Left lung (tissue), 10 donors: ENCODE measurements around the gene PKP4. TPM values are rescaled to one million over a fixed set of nuclear protein-coding genes. Genes with fewer than 3 reads are reported as not detected.

Source experiments
- ATAC-seq: fragments of 200-7000 bp; cut with Tn5 transposase; one replicate; pipeline ENCODE4 v1.9.1; 2020; ENCODE audit warnings: moderate library complexity
- DNase-seq, 4 donors: peaks; one replicate each; pipeline ENCODE4 v3.0.0-alpha.2; 2013 to 2020
- H3K27ac ChIP-seq, 2 donors: fragments of 200-600 bp; sonication (generic) in 1 of 2; one replicate each; pipeline versions ENCODE4 v1.5.0 to v1.8.0; 2020 to 2021
- H3K27me3 ChIP-seq, 2 donors: fragments of 200-600 bp; sonication (generic) in 1 of 2; one replicate each; pipeline versions ENCODE4 v1.5.0 to v1.8.0; 2020 to 2021
- H3K36me3 ChIP-seq, 2 donors: fragments of 200-600 bp; sonication (generic) in 1 of 2; one replicate each; pipeline versions ENCODE4 v1.5.0 to v1.8.0; 2020 to 2021
- H3K4me1 ChIP-seq, 2 donors: fragments of 200-600 bp; one replicate each; pipeline ENCODE4 v1.8.0; 2021
- H3K4me3 ChIP-seq, 2 donors: fragments of 200-600 bp; sonication (generic) in 1 of 2; one replicate each; pipeline versions ENCODE4 v1.5.0 to v1.8.0; 2020 to 2021; ENCODE audit warnings: mild to moderate bottlenecking in 1 of 2
- H3K9me3 ChIP-seq, 2 donors: fragments of 200-600 bp; sonication (generic) in 1 of 2; one replicate each; pipeline versions ENCODE4 v1.5.0 to v1.8.0; 2020 to 2021
- intact Hi-C, 2 donors: fragments of 100-400 bp; cut with DNase I; formaldehyde crosslinking; loops; one replicate each; pipeline versions ENCODE4 v1.11.2 to v1.14.2; 2022
- polyA plus RNA-seq, 6 donors: library from polyadenylated mRNA; unstranded; fragments of 120-200 nt; gene quantifications; one replicate each; pipeline ENCODE4 v1.2.1, GENCODE V29; 2013; ENCODE audit not compliant: insufficient read length in 6 of 6
- total RNA-seq, 2 donors: library from RNA; stranded (reverse); fragmentation: NEBNext Ultra II Directional; extraction: Animal tissue kit (Norgen Biotek cat#: 25700); gene quantifications; one replicate each; pipeline ENCODE4 v1.2.1, GENCODE V29; 2021
- TF ChIP-seq, protein P1 (sequence below), 2 donors: fragments of 200-600 bp; sonication (generic) in 1 of 2; IDR thresholded peaks; one replicate each; pipeline versions ENCODE4 v1.5.0 to v1.8.0; 2021; ENCODE audit warnings: antibody characterized with exemption in 2 of 2
- donor health status: DM: no; HTN: yes; CAD: no.
- donor health status: DM: no; HTN: no; CAD: no.

PKP4 gene
- total and polyA plus RNA-seq, 8 donors, result 48.3 to 129 (median 110) TPM

DNA sequence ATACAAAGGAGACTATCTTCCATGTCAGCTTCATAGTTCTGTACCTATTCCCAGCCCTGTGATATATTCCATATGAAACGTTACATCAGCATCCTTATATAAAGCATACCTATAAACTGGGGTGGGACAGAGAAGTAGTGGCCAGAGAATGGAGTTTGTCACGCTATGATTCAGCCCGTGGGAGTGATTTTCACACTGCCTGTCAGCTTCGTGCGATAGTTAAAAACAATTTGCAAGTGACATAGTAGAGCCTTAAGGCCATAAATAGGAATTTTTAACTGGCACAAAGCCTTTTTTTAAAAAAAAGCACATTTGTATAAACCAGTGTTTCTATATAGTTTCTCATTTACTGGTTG, 30.2 kb downstream of the PKP4 start:
- TF ChIP-seq, protein P1, sequence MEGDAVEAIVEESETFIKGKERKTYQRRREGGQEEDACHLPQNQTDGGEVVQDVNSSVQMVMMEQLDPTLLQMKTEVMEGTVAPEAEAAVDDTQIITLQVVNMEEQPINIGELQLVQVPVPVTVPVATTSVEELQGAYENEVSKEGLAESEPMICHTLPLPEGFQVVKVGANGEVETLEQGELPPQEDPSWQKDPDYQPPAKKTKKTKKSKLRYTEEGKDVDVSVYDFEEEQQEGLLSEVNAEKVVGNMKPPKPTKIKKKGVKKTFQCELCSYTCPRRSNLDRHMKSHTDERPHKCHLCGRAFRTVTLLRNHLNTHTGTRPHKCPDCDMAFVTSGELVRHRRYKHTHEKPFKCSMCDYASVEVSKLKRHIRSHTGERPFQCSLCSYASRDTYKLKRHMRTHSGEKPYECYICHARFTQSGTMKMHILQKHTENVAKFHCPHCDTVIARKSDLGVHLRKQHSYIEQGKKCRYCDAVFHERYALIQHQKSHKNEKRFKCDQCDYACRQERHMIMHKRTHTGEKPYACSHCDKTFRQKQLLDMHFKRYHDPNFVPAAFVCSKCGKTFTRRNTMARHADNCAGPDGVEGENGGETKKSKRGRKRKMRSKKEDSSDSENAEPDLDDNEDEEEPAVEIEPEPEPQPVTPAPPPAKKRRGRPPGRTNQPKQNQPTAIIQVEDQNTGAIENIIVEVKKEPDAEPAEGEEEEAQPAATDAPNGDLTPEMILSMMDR (IDR thresholded peaks at IDR 0.05), result no peak
- no peak for ATAC-seq
- intact Hi-C loops, result no loop called here

DNA sequence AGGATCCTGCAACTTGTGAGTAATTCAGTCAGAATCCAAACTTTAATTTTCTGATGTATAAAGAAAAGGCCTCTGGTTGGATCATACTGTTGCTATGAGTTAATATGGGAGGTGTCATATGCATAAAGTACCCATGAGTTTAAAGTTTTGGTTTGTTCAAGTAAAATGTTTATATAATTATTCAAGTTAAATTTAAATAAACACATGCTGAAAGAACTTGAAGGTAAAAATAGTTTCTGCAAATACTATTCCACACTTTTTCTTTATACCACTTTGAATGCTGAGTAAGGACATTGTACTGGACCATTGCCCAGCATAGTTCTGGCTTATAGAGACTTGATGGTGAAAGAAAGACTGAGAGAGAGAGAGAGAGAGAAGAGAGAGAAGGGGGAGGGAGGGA, 30.7 kb downstream of the PKP4 start:
- H3K36me3 ChIP-seq, result no peaks in the 10 kb centered on the region
- H3K9me3 ChIP-seq, result no peaks in the 10 kb centered on the region
- TF ChIP-seq, protein P1 (IDR thresholded peaks at IDR 0.05), result no peak
- ATAC-seq (peak; percentile 37), DNase-seq (peak in 2 of 4 donors; percentile 62 to 75)
- intact Hi-C loops, result no loop called here
- no peaks in the 10 kb centered on the region for H3K27me3 ChIP-seq
- no peak overlapping the region for H3K4me3 ChIP-seq
- H3K27ac ChIP-seq, result no peak overlapping the region
- peaks cover 3 to 22% of the 10 kb centered on the region in 2 donors for H3K4me1 ChIP-seq

More for the DNA sequence above, 30.2 kb downstream of the PKP4 start:
- Histone ChIP-seq H3K36me3 (no peaks in the 10 kb centered on the region), H3K4me1 (peaks cover 3 to 22% of the 10 kb centered on the region in 2 donors), H3K27ac (no peak overlapping the region), H3K27me3 (no peaks in the 10 kb centered on the region), H3K9me3 (no peaks in the 10 kb centered on the region), H3K4me3 (no peak overlapping the region)
- DNase-seq, result no peak

DNA sequence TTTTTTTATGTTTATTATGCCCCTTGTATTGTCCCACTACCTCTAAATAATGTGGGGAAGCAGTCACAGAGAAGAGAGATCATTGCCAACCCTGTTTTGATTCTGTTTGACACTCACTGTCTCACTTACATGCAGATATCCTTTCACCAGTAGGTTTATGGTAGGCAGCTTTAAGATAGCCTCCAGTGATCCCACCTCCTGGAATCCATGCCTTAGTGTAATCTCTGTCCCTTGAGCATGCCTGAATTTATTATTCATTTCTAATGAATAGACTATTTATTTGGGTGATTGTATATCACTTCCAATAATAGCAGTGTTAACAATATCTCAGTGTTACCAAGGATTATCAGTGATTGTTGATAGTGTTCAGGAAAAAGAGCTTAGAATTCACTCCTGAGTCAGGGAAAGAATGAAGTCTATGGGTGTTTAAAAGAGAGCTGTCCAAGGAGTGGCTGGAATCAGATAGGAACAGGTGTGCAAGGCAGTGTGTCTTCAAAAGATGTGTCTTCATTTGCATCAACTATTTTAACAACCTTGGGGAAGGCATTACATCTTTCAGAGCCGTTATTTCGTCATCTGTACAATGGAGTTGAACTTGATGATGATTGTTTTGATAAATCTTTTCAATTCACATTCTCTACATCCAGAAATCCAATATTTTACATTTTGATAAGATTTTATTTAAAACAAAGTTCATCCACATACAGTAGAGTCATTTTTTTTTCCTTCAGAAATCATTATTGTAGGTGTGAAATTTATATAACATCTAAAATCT, 31.9 kb downstream of the PKP4 start:
- DNase-seq, result no peak
- Histone ChIP-seq H3K27ac (no peak overlapping the region), H3K9me3 (no peaks in the 10 kb centered on the region), H3K4me1 (peaks cover 0 to 26% of the 10 kb centered on the region in 2 donors), H3K36me3 (no peaks in the 10 kb centered on the region), H3K27me3 (no peaks in the 10 kb centered on the region), H3K4me3 (no peak overlapping the region)
- TF ChIP-seq, protein P1 (IDR thresholded peaks at IDR 0.05), result no peak
- intact Hi-C loops, result no loop called here
- no peak for ATAC-seq

DNA sequence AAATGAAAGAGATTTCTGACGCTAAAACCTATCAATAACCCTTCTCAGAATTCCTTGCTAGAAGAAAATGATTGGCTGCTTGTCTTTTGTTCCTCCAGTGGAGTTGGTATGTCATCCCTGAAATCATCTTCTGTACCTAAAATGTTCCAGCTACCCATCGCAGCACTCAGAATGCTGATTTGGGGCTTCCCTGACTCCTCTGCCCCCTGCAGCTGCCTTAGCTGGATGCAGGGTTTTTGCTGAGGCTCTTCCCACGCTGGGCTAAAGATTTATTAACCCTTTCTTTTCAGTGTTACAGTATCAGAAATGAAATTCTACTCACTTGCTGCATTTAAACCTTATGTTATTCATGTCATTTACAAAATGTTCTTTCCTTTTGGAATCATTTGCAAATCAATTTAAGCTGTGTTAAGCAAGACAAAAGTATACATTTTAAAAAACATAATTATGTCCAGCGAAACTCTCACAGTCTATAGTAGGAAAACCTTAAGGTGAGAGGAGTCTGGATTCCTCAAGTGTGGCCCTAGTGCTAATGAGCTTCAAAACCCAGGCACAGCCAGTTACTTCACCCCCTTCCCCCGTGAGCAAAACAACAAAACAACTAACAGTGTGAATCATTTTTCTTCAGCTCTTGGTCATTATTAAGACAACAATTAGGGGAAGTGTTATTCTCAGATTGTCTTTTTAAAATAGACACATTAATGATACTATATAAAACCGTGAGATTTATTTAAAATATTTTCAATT, 32.8 kb downstream of the PKP4 start:
- Histone ChIP-seq H3K27me3 (no peaks in the 10 kb centered on the region), H3K4me1 (peaks cover 3 to 28% of the 10 kb centered on the region in 2 donors), H3K27ac (no peak overlapping the region), H3K4me3 (no peak overlapping the region), H3K36me3 (no peaks in the 10 kb centered on the region), H3K9me3 (no peaks in the 10 kb centered on the region)
- no peak for ATAC-seq
- TF ChIP-seq, protein P1 (IDR thresholded peaks at IDR 0.05), result no peak
- intact Hi-C loops, result no loop called here
- DNase-seq, result peak in 1 of 4 donors; percentile 30

DNA sequence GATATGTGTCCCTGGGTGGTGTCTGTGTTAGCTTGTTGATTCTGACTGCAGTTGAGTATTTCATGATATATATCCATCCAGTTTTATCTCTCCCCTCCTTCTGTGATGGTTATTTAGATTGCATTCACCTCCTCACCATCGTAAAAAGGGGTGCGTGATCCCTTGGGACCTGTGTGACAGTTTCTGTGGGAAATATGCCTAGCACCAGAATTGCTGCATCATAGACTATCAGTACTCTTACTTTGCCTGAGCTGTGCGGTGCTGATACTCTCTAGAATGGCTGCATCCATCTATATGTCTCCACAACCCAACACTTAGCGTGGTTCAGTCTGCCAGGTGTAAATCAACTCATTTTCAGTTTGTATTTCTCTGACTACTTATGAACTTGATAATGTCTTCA, 34.3 kb downstream of the PKP4 start:
- TF ChIP-seq, protein P1 (IDR thresholded peaks at IDR 0.05), result no peak
- no peaks in the 10 kb centered on the region for H3K27me3 ChIP-seq
- H3K36me3 ChIP-seq, result no peaks in the 10 kb centered on the region
- no peaks in the 10 kb centered on the region for H3K9me3 ChIP-seq
- DNase-seq (no peak), ATAC-seq (no peak)
- peaks cover 3 to 28% of the 10 kb centered on the region in 2 donors for H3K4me1 ChIP-seq
- no peak overlapping the region for H3K27ac ChIP-seq
- intact Hi-C loops, result no loop called here
- no peak overlapping the region for H3K4me3 ChIP-seq
